HG03460 (cell line): ENCODE data around the gene SYN1.
"Not testable (repeated sequence)": the region's sequence is repeated elsewhere in the genome, so short reads cannot be mapped to it uniquely, and the experiment has no call there.

Experiments used
- ATAC-seq: cut with Tn5 transposase; IDR thresholded peaks from one replicate; pipeline ENCODE4 v1.9.1; 2021; ENCODE audit not compliant: unreplicated experiment

Gene SYN1

DNA sequence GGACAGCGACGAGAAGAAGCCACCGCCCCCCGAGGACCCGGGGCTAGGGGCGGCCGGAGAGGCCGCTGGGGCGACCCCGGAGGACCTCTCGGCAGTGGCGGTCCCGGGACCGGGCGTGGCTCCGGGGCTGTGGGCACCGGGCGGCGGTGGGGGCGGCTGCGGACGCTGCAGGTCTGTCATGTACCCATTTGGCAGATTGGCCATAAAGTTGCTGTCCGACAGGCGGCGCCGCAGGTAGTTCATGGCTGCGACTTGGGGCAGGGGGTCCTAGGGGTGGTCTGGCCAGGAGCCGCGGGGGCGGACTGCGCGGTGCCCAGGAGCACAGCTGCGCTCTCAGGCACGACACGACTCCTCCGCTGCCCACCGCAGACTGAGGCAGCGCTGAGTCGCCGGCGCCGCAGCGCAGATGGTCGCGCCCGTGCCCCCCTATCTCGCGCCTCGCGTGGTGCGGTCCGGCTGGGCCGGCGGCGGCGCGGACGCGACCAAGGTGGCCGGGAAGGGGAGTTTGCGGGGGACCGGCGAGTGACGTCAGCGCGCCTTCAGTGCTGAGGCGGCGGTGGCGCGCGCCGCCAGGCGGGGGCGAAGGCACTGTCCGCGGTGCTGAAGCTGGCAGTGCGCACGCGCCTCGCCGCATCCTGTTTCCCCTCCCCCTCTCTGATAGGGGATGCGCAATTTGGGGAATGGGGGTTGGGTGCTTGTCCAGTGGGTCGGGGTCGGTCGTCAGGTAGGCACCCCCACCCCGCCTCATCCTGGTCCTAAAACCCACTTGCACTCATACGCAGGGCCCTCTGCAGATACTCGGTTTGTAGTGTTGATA, at the start of gene SYN1:
Gene SYN1, minus strand, starts transcription at position 372 of the 817 bp plus-strand sequence. Its CDS starts 129 bp downstream, at position 243.
- peak; percentile 67 for ATAC-seq

GRCh38 chrX:47665797-47666196, 46.1 kb upstream of the SYN1 start:
- ATAC-seq = not testable (repeated sequence)

DNA sequence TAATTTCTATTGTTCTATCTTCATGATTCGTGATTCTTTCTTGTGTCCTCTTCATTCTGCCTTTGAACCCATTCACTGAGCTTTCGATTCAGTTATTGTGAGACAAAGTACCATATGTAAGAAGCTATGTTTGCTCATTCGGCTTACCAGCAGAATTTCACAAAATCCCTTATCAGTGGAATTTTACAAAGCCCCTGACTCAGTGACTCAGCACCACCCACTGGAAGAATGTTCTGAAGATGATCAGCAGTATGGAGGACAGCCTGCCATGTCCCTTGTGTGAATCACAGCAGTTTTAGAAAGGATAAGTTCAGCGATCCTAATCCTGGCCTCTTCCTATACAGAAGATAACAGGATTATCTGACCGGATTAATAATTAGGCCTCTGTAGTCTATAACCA, 45.1 kb upstream of the SYN1 start:
- ATAC-seq = no peak

DNA sequence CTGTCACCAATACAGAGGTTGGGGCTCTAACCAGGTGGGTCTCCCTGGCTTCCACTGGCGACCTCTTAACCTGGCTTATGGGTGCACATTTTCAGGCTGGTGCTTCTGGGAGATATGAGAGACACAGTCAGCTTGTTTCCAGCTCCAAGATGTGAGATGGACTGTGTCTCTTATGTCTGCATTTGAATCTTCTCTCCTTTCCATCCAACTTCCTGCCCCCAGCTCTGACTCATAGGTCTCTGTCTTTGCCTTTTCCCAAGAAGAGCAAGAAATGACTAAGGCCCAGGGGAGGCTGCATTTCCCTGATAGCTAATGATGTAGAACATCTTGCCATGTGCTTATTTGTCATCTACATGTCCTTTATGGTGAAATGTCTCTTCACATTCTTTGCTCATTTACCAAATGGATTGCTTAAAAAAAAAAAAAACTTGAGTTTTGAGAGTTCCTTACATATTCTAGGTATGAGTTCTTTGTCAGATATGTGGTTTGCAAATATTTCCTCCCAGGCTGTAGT, 42.5 kb upstream of the SYN1 start:
- ATAC-seq = no peak

- no peak for ATAC-seq
Observed at GRCh38 chrX:47661539-47661938, 41.9 kb upstream of the SYN1 start.

DNA sequence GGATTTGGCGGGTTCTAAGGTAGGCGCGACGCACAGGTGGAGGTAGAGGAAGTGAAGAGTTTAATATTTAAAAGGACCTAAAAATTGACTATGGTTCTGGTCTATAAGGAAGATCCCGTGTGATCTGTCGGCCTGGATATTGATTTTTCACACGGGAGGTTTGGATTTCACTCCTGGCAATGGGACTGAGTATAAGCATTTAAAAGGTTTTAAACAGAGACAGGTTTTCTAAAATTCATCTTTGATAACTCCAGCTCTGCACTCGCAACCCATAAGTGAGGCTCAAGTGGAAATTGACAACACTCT, 39.7 kb upstream of the SYN1 start:
- no peak for ATAC-seq

- peak; percentile 75 for ATAC-seq
Observed at GRCh38 chrX:47658684-47659420, 39.2 kb upstream of the SYN1 start, which contains the start of gene UXT. Gene UXT (minus strand): TSS chrX:47659180. CDS start chrX:47658927, 253 bp downstream.

GRCh38 chrX:47658301-47658683, 38.6 kb upstream of the SYN1 start:
- ATAC-seq = no peak

DNA sequence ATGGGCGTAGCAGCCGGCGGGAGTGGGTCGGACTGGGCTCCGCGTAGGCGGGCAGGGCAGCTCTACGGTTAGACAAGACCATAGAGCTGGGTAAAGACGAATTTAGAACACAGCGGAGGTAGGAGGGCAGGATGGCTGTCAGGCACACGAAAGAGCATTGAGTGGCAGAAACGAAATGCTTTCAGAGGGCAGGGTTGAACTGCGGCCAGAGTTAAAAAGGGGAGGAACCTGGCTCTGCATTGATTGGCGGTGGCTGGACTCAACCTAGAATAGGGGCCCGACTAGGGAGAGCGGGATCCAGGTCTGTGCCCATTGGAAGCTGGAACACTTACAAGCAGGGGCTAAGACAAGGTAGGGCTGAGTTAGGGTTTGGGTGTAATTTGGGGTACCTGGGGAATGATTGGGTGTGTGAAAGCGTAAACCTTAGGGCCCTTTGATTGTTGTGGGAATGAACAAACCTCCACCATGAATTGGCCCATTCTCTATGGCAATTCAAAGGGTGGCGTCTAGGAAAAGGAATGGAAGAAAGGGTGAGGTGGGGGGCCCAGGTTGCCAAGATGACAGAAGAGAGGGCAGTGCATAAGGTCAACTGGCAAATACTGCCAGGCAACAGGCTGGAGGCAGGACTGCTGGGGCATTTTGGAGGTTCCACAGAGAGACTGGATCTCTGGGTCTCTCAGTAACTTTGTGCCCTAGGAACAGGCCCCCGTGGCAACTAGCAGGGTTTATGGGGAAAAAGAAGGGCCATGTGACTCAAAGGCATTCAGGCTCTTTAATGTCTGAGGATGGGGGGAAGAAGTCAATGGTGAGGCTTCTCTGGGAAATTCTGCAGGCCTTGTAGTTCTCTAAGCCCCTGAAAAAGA, 31.6 kb upstream of the SYN1 start:
- ATAC-seq = no peak

DNA sequence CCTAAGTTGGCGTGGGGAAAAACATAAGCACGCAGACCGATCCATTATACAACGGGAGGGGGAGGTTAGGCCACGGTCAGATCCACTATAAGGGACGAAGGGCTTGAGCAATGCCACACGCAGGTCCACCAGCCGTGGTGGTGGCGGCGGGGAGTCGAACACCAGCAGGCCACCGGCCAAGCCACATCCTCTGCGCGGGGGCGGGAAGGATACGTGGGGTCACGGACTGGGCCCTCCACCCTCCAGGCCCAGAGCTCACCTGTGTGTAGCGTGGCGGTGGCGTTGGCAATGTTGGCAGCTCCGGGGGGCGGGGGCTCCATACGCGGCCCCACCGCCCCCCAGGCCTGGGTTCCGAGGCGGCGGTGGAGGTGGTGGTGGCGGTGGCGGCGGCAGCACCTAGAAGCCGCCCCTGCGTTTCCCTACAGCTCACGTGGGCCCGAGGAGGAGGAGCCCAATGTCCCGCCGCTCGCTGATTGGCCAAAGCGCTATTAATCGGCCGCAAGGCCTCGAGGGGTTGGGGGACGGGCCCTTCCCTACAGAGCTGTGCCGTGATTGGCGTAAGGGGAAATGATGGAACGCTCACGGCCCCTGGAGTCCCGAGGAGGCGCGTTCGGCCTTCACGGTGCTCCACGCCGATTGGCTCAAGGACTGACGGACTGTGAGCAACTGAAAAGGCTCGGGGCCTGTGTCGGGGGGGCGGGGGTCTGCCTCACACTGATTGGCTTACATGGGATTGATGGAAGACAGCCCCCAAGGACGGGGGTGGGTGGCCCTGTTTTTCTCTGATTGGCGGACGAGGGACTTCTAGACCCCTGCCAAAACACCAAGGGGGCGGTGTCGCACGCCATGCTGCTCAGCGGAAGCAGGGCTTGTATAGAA, 30.7 kb upstream of the SYN1 start, which contains the start of gene ELK1:
Gene ELK1, minus strand, starts transcription at position 400 of the 879 bp plus-strand sequence. CDS start 9,122 bp downstream, outside the sequence.
- peak; percentile 87 for ATAC-seq

GRCh38 chrX:47649781-47650163, 30.1 kb upstream of the SYN1 start:
- no peak for ATAC-seq

DNA sequence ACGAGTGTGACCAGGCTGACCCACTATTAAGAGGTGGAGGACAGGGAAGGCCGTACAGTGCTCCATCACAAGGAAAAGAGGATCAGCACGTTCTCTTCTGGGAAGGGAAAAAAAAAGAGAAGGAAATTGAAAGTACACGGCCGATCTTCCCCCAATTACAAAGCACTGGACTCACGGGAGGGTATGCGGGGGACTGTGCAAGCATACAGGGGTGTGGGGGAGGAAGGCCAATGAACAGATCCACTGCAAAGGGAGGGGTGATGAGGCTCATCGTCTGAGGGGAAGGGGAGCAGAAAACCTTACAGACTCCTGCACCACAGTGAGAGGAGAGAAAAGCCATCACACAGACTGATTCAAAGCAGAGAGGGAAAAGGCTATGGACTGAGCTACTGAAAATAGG, 29.6 kb upstream of the SYN1 start:
- ATAC-seq = no peak

DNA sequence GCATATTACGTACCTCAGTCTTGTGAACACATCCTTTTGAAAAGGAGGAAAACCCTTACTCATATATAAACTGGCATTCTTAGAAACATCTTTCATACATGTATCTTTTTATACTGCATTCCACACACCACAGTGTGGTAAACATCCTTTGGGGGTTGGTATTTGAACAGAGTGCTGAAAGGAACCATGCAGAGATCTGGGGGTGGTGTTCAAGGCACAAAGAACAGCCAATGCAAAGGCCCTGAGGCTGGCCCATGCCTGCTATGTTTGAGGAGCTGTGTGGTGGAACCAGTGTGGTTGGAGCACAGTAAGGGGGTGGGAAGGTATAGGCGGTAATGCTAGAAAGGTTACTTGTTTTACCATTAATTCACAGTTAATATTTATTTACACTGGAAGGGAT, 28.7 kb upstream of the SYN1 start:
- no peak for ATAC-seq

- no peak for ATAC-seq
Observed at GRCh38 chrX:47646636-47647035, 27.0 kb upstream of the SYN1 start.

GRCh38 chrX:47645530-47645929, 25.9 kb upstream of the SYN1 start:
- ATAC-seq = no peak

DNA sequence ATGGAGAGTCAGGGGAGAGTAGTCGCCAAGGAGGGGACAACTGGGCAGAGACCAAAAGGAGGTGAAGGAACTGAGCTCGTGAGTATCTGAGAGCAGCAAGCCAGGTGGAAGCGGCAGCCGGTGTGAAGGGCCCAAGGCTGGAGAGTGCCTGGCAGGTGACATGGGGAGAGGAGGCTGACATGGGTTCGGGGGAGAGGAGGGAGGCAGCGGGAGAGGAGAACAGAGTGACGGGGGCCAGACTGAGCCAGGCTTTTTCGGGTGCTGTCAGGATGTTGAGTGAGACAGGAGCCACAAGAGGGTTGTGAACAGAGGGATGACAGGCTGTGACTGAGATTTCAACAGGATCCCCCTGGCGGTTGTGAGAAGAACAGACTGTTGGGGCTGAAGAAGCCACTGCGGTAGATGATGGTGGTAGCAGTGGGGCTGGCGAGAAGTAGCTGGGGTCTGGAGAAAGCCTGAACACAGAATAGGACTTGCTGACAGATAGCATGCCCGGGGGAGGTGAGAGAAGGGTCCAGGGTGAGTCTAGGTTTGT, 25.0 kb upstream of the SYN1 start:
- no peak for ATAC-seq

- ATAC-seq = no peak
Observed at GRCh38 chrX:47643926-47644325, 24.3 kb upstream of the SYN1 start.

DNA sequence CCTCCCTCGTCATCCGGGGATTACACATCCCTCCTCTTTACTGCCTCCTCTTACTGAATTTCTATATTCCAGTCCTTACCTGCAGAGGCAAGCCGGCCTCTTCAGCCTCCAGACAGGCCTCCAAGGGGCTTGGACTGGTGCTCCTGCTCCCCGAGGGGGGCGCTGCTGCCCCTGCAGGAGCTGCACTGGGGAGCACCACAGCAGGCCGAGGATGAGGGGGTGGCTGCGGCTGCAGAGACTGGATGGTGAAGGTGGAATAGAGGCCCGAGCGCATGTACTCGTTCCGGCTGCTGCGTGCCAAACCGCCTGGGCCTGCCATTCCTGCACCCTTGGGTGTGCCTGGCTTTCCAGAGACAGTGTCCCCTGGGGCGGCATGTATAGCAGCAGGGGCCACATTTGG, 19.2 kb upstream of the SYN1 start:
- no peak for ATAC-seq

- no peak for ATAC-seq
Observed at GRCh38 chrX:47637546-47638195, 18.0 kb upstream of the SYN1 start.
